Activated T-cell treated with anti-CD3 and anti-CD28 coated beads for 4 hours (primary cell): ENCODE measurements around the gene BRINP3.
"Not testable (repeated sequence)": the region's sequence is repeated elsewhere in the genome, so short reads cannot be mapped to it uniquely, and the experiment has no call there.

ENCODE experiments used
- DNase-seq: peaks from one replicate; pipeline ENCODE4 v3.0.0-alpha.2; 2020

The BRINP3 gene

DNA sequence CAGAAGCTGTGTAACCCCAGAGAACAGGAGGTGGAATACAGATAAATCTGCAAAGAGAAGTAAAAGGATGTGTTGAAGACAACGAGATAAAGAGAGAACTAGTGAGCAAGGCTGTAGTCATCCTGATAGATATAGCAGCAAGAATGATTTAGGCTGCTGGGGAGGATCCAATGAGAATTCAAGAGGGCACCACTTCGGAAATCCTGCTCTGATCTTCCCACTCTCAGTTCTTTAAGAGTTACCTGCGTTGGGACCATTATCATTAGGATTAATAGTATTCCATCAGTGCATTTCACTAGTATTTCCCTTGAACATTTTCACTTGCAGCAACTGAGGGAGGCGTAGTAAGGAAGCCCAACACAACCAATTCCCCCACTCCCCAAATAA is at the start of gene BRINP3:
Gene BRINP3, minus strand, starts transcription at position 103 of the 387 bp plus-strand sequence.
- DNase-seq: no peak

DNA sequence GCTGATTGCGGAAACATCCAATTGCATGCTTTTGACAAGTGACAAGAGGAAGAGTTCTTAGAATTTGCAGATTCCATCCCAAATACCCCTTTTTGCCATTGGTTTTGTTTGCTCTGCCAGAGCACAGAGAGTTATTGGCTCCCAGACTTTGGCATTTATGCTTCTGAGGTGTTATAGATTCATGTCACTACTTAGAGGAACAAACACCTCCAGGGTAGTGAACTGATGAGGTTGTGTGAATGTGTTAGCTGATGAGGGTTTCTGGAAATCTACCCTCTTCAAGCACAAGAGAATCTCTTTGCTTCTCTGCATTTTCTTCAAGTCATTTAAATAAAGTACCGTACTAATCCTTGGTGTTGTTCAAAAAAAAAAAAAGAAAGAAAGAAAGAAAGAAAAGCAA is 33.9 kb upstream of the BRINP3 start:
- DNase-seq: no peak

DNA sequence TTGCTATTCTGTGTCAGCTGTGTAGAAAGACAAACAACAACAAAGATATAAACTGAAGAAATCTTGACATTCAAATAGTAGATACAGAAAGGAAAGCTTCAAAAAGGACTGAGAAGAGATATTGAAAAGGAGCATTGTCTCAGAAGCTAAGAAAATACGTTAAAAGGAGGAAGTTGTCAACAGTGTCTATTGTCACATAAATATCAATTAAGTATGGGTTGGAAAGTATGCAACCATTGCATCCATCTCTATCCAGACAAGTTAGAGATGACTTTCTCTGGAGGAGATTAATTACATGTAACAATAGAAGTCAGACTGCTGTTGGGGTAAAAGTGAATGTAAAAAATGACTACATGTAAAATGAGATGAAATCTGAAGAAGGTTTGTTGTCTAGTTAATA is 29.7 kb upstream of the BRINP3 start:
- DNase-seq: no peak

DNA sequence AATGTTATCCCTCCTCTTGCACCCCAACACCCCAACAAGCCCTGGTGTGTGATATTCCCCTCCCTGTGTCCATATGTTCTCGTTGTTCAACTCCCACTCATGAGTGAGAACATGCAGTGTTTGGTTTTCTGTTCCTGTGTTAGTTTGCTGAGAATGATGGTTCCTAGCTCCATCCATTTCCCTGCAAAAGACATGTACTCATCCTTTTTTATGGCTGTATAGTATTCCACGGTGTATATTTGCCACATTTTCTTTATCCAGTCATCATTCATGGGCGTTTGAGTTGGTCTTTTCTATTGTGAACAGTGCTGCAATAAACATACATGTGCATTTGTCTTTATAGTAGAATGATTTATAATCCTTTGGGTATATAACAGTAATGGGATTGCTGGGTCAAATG is 26.9 kb upstream of the BRINP3 start:
- not testable (repeated sequence) for DNase-seq

DNA sequence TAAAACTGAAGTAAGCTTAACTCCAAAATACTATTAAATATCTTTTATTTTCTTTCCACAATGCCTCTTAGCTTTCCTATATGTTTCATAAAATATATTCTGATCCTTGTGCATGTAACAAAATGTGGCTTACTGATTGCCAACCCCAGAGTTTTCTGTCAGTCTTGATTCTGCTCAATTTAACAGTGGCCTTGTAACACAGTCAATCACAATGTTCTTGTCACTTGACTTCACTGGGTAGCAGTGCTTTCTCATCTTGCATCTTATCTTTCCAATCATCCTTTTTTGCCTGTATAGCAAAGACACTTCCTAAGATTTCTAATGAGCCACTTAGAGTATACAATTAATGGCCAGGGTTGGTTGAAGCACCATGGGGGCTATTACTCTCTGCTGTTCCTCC is 19.9 kb upstream of the BRINP3 start:
- no peak for DNase-seq

DNA sequence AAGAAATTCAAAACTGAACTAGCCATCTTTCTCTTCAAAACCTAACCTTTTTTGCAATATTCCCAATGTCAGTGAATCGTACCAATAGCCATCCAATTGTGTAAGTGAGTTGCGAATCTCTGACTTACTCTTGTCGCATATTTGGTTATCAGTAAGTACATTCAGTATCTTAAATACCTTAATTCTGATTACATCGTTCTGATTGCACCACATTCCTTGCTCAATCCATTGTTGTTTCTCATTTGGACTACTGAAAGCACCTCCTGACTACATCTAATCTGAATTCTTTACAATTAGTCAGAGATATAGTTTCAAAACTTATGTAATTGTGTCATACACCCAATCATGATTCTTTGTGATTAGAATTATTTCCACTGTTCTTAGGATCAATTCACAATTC is 16.8 kb upstream of the BRINP3 start:
- no peak for DNase-seq

DNA sequence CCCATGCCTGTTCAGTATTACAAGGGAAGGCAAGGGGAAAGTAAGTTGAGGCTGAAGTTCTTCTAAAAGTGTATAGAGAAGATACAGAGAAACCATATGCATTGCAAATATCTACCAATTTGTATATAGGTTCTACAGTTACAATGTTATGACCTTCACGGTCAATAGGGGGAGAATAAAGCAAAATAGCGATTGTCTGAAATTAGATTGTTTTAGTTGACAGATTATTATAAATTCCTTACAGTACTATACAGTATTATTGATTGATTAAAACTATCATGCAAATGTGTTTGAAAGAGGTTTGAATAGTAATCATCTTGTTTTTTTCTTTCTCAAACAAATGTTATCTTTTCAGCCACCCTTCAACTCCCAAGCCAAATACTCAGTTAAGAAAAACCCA is 13.7 kb upstream of the BRINP3 start:
- no peak for DNase-seq

DNA sequence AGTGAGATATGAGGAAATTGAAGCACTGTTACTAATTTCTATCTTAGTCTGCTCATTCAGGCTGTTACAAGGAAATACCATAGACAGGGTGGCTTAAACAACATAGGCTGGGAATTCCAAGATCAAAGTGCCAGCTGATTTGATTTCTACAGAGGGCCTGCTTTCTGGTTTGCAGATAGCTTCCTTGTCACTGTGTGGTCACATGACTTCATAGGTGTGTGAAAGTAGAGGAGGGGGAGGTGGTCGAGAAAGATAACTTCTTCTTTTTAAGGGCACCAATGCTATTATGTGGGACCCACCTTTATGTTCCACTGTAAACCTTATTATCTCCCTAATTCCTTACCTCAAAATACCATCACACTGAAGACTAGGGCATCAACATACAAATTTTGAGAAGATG is 6.4 kb upstream of the BRINP3 start:
- no peak for DNase-seq

DNA sequence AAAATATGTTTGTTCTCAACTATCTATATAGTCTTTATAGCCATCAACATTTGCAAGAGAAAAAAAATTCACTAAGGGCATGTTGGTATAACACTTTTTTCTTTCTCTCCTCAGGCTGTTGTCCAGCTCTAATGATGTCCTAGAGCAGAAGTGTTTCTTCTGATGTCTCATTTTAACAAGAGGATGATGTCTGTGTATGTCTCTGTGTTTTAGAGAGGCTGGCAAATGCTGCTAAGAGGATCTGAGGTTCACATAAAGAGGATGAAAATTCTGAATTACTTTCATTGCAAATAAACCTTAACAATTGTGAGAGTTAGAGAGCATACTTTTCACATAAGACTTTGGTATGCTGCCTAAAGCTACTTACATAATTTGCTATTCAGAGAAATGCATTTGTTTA is 2.6 kb upstream of the BRINP3 start:
- DNase-seq: no peak

DNA sequence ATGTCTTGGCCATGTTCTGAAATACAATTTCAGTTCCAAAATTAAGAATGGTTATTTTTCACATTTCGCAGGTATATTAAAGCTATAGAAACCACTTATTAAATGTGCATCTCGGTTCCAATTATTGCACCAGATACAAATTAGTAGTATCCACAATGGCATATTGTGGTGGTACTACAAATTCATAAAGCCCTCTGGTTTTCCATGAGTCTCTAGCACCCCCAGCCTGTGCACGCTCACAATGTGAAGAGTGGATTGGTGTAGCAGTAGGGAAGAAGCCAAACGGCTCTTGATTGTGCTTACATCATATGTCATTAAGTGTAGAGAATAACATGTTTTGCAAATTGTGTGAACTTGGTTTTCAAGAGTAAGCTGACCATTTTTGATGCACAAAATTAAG is 1.9 kb upstream of the BRINP3 start:
- DNase-seq: no peak

DNA sequence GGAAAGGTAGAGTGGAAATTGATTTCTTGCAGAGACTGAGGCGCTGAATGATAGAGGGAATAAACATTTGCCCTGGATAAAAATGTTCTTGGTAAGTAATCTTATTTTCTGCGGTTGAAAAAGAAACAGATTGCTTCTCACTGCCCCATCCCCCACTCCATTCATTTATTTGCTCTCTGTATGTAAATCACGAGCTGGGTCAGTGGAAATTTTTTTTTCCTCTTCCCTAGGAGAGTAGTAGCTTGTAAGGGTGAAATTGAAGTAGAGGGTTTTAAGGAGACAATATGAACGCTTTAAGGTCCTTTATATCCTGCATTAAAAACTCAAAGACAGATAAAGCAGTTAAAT is 1.4 kb upstream of the BRINP3 start:
- DNase-seq: no peak

DNA sequence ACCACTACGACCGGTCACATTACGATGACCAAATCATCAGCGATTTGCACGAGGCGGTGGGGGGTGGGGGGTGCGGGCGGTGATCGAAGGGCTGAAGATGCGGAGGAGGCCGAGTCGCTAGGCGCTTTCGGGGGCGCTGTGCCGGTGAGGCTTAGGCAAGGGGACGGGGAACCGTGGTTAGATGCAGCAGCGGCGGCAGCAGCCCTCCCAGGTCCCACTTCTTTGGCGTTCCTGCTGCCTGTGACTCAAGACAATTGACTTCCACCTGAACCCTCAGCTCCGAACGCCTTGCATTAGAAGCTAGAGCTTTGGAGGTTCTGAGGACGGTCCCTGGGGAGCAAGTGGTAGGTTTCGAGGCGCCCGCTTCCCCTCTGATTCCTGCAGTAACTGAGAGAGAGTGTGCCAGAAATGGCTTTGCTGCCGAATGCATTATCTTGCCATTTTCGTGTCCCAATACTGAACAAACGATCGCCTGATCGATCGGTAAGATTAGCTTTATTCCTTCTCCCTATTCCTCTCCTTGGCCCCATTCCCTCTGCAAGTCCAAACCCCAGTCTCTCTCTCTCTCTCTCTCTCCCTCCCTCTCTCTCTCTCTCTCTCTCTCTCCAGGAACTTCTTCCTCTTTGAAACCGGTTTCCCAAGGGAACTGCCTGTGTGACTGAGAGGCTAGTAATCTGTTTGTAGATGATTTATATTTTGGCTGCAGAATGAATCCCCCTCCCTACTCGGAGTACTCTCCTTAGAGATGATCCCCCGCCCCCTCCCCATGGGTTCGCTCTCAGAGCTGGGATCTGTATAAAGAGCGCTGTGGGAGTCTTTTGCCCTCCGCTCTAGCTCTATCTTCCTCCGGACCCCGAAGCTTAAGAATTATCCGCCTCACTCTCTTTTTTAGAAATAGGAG is 735 bp upstream of the BRINP3 start:
- no peak for DNase-seq

DNA sequence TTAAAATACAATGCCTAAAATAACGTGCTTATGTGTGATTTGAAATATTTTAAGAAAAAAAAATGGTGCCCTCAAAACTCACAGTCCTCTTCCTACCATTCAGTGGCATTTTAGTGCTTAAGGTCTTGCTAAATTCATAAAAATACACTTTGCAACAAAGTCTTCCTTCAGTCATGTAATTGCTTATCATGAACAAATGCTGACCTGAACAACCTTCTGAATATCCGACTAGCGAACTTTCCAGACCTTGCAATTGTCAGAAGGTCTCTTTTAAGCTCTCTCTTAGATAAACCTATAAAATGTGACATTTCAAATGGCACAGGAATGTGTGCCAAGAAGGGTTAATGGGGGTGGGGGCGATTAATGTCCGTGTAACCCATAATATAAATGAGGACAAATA is 858 bp downstream of the BRINP3 start:
- no peak for DNase-seq

DNA sequence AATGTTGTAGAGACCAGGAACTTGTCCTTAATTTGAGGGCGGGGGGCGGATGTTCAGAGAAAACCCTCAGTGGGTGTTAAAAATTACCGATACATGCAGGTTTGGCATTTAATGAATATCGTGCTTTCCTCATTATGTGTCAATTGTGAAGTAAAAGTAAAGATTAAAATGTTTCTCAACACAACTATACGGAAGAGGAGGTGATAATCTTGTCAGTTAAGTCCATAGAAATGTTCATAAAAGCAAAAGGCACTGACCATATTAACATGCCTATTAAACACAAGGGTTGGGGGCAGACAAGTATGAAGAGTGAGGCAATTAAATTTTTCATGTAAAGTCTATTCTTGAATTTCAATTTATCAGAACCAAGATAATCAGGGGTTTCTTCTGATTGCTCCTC is 1.3 kb downstream of the BRINP3 start:
- no peak for DNase-seq

DNA sequence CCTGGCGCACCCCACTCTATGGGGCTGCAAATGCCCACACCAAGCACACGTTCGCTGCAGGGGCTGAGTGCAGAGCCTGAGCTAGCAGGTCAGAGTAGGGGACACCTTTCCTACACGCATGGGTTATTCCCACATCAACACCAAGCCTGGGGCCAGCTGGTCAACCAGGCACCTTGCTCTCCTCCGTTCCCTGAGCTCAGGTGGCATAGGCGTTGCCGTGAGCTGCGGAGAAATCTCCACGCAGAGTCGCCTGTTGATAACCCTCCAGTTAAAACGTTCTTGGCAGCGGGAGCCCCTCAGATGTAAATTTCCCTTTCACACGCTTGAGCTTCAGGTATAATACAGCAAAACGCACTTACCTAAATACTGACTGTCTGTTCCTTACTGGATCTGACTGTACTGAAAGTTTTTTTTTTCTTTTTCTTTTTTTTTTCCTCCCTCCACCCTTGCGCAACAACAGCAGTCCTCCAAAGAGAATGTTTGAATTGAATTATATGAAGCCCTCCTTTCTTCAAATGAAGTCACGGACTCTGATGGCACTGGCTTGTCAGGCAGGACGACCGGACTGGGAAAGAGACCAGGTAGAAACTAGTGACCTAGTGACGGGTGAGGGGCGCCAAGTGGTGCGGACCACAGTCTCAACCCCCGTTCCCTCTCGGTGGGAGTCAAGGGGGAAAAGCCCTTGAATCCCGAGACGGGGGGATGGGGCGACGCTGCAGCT is 2.1 kb downstream of the BRINP3 start:
- DNase-seq: no peak

DNA sequence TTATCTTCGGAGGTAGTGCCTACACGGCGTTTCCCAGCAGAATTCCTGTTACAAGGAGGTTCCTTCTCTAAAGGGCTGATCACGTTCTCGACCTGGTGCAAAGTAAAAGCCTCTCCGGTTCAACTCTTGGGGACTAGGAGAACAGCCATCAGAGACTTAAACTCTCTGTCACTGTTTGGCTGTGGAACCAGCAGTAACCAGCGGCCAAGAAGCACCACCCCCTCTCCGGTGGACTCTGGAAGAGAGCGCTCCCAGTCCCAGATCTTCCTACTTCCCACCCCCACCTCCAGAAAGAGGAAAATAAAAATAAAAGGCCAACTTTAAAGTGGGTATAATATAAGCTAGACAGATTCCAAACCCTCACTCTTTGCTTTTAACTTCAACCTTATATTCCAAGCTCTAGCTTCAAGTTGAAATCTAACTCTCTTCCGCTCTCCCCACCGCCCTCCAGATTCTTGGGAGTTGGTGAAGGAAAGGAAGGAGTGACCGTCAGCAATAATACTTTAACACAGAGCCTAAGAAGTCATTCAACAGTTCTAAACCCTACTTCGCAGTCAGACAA is 2.9 kb downstream of the BRINP3 start:
- DNase-seq: no peak

DNA sequence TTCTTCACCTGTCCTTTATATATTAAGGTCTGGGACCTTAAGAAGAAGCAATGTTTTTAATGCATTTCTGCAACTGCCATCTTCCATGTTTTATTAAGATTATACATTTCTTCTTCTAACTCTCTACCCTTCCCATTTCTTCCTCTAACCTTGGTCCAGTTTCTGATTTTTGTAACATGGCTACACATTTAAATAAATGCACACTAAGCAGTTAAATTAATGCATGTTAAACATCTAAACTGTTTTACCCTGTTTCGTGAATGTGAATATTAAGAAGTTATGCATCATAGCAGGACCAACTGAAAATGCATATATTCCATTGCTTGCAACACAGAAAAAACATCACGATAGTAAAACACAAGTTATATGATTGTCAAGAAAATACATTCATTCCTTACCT is 3.7 kb downstream of the BRINP3 start:
- no peak for DNase-seq

DNA sequence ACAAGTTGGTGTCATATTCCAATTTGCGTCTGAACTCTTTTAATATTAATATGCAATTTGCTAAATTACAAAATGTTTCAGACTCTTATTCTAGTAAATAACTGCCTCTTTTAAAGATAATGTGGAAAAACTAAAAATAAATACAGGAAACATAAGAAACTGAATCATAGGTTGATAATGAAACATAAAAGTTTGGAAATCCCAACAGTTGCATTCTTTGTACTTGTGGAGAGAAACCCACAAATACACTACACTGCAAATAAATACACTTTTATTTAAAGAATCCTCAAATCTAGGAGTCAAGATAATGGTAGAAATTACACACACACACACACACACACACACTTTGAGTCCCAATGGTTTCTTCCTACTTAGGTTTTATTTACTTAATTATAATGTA is 5.2 kb downstream of the BRINP3 start:
- no peak for DNase-seq

DNA sequence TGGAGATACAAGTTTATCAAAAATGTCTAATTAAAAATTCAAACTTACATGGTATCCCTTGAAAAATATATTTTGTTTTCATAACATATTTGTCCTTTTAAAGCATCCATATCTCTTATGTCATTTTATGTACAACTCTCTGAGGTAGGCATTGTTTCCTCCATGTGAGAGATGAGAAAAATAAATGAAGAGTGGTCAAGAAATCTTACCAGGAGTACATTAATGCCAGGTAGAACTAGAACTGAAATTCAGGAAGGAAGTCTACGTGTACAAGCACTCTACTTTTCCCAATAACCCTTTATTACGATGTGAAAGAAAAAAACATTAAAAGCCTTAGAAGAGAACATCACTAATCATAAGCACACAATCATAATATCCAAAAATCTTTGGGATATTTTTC is 5.6 kb downstream of the BRINP3 start:
- no peak for DNase-seq

DNA sequence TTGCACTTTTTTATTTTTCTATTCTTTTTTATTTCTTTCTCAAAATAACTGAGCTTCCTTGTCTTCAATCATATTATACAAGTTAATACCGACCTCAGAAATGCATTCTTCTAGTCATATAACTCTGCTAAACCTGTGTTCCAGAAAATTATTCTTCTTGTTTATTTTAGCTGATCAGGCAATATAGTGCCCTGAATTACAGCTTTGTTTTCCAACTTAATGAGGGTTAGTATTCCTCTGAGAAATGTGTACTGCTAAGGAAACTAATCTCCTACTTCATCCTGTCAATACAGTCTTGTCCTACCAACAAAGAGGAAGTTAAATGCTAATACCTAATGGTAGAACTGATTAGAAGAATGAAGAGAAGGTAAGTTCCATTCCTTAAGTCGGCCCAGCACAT is 13.0 kb downstream of the BRINP3 start:
- no peak for DNase-seq

DNA sequence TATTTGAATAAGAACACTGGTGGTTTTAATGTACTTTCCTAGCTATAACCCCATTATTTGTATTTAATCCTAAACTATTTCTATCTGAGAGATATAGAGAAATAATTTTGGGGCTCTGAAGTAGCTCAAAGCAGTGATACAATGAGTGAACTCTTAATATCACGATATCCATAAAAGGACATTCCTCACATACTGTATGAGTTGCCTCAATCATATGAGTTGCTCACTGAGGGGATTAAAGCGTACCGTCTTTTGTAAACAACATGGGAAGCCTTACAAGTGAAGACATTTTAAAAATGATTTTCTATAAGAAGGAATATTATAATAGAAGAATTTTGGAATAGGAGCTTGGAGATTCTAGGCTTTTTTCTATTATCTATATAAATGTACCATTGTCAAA is 21.5 kb downstream of the BRINP3 start:
- no peak for DNase-seq

DNA sequence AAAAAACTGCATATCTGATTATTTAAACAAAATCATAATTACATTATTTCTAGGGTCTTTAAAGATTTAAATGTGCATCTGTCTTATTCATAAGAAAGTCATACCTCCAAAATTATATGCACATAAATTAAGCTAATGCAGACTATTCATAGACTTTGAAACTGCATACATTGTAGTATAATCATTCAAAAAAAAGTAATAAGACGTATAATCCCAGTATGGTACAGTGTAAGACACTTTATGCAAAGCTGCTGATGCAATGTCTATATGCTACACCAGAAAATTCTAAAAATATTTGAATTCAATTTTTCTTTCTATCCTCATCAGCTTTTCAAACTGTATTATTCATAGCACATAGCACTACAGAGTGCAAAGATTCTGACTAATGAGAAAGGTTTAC is 22.0 kb downstream of the BRINP3 start:
- no peak for DNase-seq

DNA sequence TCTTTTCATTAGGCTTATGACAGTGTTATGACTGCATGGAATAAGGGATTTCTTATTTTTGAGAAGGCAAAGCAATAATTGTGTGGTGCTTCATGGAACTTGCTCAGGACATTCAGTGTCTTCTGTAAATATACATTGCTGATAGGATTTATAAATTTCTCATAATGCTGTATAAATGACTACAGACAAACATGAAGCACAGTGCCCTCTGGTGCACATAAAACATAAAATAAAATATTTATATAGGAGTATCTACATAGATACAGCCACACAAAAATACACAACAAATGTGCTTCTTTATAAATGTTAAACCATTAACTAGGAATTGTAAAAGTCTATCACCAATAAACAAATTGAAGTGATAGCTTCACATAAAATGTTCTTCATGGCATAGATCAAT is 24.1 kb downstream of the BRINP3 start:
- no peak for DNase-seq

DNA sequence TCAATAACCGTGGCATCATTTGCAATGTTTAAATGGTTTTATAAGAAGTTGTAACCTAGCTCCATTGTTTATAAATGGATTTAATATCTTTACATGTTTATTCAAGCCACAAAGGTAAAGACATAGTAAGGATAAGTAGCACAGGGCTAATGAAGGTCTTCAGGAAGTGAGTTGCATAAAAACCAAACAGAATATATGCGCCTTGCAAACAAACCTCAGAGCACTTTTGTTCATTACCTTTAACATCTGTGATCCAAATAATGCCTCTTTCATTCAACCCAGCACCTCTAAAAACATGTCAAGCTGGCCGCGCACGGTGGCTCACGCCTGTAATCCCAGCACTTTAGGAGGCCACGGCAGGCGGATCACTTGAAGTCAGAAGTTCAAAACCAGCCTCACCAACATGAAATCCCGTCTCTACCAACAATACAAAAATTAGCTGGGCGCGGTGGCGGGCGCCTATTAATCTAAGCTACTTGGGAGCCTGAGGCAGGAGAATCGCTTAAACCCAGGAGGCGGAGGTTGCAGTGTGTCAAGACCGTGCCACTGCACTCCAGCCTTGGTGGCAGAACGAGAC is 25.3 kb downstream of the BRINP3 start:
- DNase-seq: no peak
